ENCODE data around the gene TAPBPL. TPM values are rescaled to one million over a fixed set of nuclear protein-coding genes. Genes with fewer than 3 reads are reported as not detected.
"Not testable (repeated sequence)": the region's sequence is repeated elsewhere in the genome, so short reads cannot be mapped to it uniquely, and the experiment has no call there.

Gene TAPBPL
- total and polyA plus RNA-seq, 8 donors = 7.8 to 25.5 (median 15.7) TPM

GRCh38 chr12:6471989-6472360, 20.1 kb downstream of the TAPBPL start:
- H3K36me3 ChIP-seq = no peaks in the 10 kb centered on the region
- FAIRE-seq = no peak
- H3K4me3 ChIP-seq = no peak overlapping the region
- no peaks in the 10 kb centered on the region for H3K27me3 ChIP-seq
- H3K9me3 ChIP-seq = no peaks in the 10 kb centered on the region
- TF ChIP-seq, protein P1, sequence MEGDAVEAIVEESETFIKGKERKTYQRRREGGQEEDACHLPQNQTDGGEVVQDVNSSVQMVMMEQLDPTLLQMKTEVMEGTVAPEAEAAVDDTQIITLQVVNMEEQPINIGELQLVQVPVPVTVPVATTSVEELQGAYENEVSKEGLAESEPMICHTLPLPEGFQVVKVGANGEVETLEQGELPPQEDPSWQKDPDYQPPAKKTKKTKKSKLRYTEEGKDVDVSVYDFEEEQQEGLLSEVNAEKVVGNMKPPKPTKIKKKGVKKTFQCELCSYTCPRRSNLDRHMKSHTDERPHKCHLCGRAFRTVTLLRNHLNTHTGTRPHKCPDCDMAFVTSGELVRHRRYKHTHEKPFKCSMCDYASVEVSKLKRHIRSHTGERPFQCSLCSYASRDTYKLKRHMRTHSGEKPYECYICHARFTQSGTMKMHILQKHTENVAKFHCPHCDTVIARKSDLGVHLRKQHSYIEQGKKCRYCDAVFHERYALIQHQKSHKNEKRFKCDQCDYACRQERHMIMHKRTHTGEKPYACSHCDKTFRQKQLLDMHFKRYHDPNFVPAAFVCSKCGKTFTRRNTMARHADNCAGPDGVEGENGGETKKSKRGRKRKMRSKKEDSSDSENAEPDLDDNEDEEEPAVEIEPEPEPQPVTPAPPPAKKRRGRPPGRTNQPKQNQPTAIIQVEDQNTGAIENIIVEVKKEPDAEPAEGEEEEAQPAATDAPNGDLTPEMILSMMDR (IDR thresholded peaks at IDR 0.05) = no peak
- WGBS, 2 donors = 78 to 89% methylated on average over 1 of the region's 1 CpG
- intact Hi-C loops (cut with DNase I) = no loop called here
- H3K27ac ChIP-seq = no peak overlapping the region
- no peak for ATAC-seq
- DNase-seq = no peak
- H3K4me1 ChIP-seq = peaks cover 0 to 10% (median 0%) of the 10 kb centered on the region in 3 donors

DNA sequence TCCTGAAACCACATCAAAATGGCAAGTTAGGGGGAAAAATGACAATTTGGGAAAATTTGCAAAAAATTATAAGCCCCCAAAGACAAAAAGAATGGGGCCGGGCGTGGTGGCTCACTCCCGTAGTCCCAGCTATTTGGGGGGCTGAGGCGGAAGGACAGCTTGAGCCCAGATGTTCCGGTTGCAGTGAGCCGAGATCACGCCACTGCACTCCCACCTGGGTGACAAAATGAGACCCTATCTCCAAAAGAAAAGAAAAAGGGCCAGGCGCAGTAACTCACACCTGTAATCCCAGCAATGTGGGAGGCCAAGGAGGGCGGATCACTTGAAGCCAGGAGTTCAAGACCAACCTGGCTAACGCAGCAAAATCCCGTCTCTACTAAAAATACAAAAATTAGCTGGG, 20.6 kb downstream of the TAPBPL start:
- WGBS, 2 donors = 76 to 78% methylated on average over 11 of the region's 11 CpGs
- no peaks in the 10 kb centered on the region for H3K27me3 ChIP-seq
- TF ChIP-seq, protein P1 (IDR thresholded peaks at IDR 0.05) = no peak
- H3K36me3 ChIP-seq = no peaks in the 10 kb centered on the region
- H3K4me1 ChIP-seq = peaks cover 0 to 10% (median 0%) of the 10 kb centered on the region in 3 donors
- ATAC-seq = no peak
- H3K9me3 ChIP-seq = no peaks in the 10 kb centered on the region
- intact Hi-C loops (cut with DNase I) = no loop called here
- no peak overlapping the region for H3K27ac ChIP-seq
- no peak for DNase-seq
- no peak overlapping the region for H3K4me3 ChIP-seq
- no peak for FAIRE-seq

DNA sequence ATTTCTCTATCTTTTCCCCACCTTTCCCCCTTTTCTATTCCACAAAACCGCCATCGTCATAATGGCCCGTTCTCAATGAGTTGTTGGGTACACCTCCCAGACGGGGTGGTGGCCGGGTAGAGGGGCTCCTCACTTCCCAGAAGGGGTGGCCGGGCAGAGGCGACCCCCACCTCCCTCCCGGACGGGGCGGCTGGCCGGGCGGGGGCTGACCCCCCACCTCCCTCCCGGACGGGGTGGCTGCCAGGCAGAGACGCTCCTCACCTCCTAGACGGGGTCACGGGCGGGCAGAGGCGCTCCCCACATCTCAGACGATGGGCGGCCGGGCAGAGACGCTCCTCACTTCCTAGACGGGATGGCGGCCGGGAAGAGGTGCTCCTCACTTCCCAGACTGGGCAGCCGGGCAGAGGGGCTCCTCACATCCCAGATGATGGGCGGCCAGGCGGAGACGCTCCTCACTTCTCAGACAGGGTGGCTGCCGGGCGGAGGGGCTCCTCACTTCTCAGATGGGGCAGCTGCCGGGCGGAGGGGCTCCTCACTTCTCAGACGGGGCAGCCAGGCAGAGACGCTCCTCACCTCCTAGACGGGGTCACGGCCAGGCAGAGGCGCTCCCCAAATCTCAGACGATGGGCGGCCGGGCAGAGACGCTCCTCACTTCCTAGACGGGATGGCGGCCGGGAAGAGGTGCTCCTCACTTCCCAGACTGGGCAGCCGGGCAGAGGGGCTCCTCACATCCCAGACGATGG, 23.6 kb downstream of the TAPBPL start:
- H3K4me1 ChIP-seq; H3K27ac ChIP-seq; DNase-seq; H3K27me3 ChIP-seq; H3K36me3 ChIP-seq; ATAC-seq; intact Hi-C loops (cut with DNase I); FAIRE-seq; H3K9me3 ChIP-seq; H3K4me3 ChIP-seq: not testable (repeated sequence)
- 81 to 84% methylated on average over 35 to 47 of the region's 48 CpGs for WGBS, 2 donors

DNA sequence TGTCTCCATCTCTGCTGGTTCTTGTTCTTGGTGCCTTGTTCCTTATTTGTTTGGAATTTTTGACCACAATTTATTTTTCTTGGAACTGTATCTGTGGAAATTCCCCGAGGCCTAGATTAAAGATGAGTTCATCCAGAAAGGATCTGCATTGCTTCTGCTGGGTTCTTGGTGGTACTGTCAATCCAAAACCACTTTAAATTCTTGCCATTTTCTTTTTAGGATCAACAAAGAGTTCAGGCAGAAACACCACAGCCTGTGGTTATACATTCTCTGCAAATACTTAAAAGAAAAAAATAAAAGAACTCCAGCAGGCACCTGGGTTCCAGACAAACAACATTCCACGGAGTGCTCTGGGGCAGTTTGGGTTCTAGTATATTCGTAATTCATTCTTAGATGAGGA, 24.6 kb downstream of the TAPBPL start:
- DNase-seq (no peak), ATAC-seq (no peak), FAIRE-seq (no peak)
- intact Hi-C loops (cut with DNase I) = no loop called here
- 63 to 75% methylated on average over 3 of the region's 3 CpGs for WGBS, 2 donors
- Histone ChIP-seq H3K9me3 (no peaks in the 10 kb centered on the region), H3K27me3 (no peaks in the 10 kb centered on the region), H3K36me3 (no peaks in the 10 kb centered on the region), H3K27ac (no peak overlapping the region), H3K4me1 (no peaks in the 10 kb centered on the region), H3K4me3 (no peak overlapping the region)
- TF ChIP-seq, protein P1 (IDR thresholded peaks at IDR 0.05) = no peak

- FAIRE-seq; H3K9me3 ChIP-seq; H3K36me3 ChIP-seq; ATAC-seq; DNase-seq; H3K4me1 ChIP-seq; H3K27ac ChIP-seq; H3K4me3 ChIP-seq; H3K27me3 ChIP-seq; intact Hi-C loops (cut with DNase I): not testable (repeated sequence)
- 84 to 91% methylated on average over 37 of the region's 37 CpGs for WGBS, 2 donors
These were observed 25.9 kb downstream of the TAPBPL start for GRCh38 chr12:6477601-6478377.

DNA sequence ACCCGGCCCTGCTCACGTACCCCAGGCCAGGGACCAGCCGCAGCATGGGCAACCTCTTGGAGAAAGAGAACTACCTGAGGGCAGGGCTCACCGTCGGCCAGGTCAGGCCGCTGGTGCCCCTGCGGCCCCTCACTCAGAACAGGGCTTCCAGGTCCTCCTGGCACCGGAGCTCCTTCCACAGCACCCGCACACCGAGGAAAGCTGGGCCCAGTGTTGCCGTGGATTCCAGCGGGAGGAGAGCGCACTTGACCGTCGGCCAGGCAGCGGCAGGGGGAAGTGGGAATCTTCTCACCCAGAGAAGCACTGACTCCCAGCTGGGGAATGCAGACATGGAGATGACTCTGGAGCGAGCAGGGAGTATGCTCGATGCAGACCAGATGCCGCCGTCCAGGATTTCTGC, 26.6 kb downstream of the TAPBPL start:
- ATAC-seq (no peak), FAIRE-seq (no peak), DNase-seq (no peak)
- intact Hi-C loops (cut with DNase I) = no loop called here
- Histone ChIP-seq H3K27ac (no peak overlapping the region), H3K36me3 (no peaks in the 10 kb centered on the region), H3K27me3 (no peaks in the 10 kb centered on the region), H3K9me3 (no peaks in the 10 kb centered on the region), H3K4me3 (no peak overlapping the region), H3K4me1 (no peaks in the 10 kb centered on the region)
- WGBS, 2 donors = 73 to 83% methylated on average over 20 of the region's 20 CpGs
- TF ChIP-seq, protein P1 (IDR thresholded peaks at IDR 0.05) = no peak
